Stimulated activated effector memory CD8-positive, alpha-beta T cell treated with anti-CD3 and anti-CD28 coated beads, Interleukin-12 subunit alpha, Interleukin-12 subunit beta, amount 100 ng/mL, for 72 hours (primary cell): ENCODE data around the gene GPRC5B.

Experiments used
- ATAC-seq: fragments of 150-1000 bp; cut with Tn5 transposase; 2 replicates; pipeline ENCODE4 v1.10.0; 2021
- DNase-seq, 2 donors: peaks; one replicate each; pipeline ENCODE4 v3.0.0; 2021 to 2022; ENCODE audit warnings: low spot score in 2 of 2
- H3K27ac Mint-ChIP-seq: one replicate; pipeline ENCODE4 v1.8.0; 2022; ENCODE audit warnings: mild to moderate bottlenecking, mixed read lengths
- H3K36me3 Mint-ChIP-seq: one replicate; pipeline ENCODE4 v1.8.0; 2022; ENCODE audit warnings: mild to moderate bottlenecking, mixed read lengths
- H3K4me1 Mint-ChIP-seq: one replicate; pipeline ENCODE4 v1.8.0; 2022; ENCODE audit warnings: mixed read lengths
- H3K4me3 Mint-ChIP-seq: one replicate; pipeline ENCODE4 v1.8.0; 2022; ENCODE audit warnings: mild to moderate bottlenecking, mixed read lengths
- H3K9me3 Mint-ChIP-seq: one replicate; pipeline ENCODE4 v1.8.0; 2022; ENCODE audit warnings: mixed read lengths

GPRC5B gene

GRCh38 chr16:19850131-19850817 lies 34.4 kb downstream of the GPRC5B start:
- no peak for DNase-seq
- no peaks in the 10 kb centered on the region for H3K36me3 Mint-ChIP-seq
- H3K4me3 Mint-ChIP-seq = no peak overlapping the region
- no peaks in the 10 kb centered on the region for H3K4me1 Mint-ChIP-seq
- ATAC-seq = no peak
- no peaks in the 10 kb centered on the region for H3K9me3 Mint-ChIP-seq
- H3K27ac Mint-ChIP-seq = no peak overlapping the region

GRCh38 chr16:19848756-19849155 lies 35.9 kb downstream of the GPRC5B start:
- Mint-ChIP-seq H3K27ac (no peak overlapping the region), H3K36me3 (no peaks in the 10 kb centered on the region), H3K9me3 (no peaks in the 10 kb centered on the region), H3K4me1 (no peaks in the 10 kb centered on the region), H3K4me3 (no peak overlapping the region)
- DNase-seq = no peak
- ATAC-seq = no peak

- no peak for DNase-seq
- no peak for ATAC-seq
- H3K36me3 Mint-ChIP-seq = no peaks in the 10 kb centered on the region
- H3K27ac Mint-ChIP-seq = no peak overlapping the region
- no peaks in the 10 kb centered on the region for H3K4me1 Mint-ChIP-seq
- no peak overlapping the region for H3K4me3 Mint-ChIP-seq
- H3K9me3 Mint-ChIP-seq = no peaks in the 10 kb centered on the region
Measured at GRCh38 chr16:19846436-19846835, 38.2 kb downstream of the GPRC5B start.

GRCh38 chr16:19844945-19845641 lies 39.6 kb downstream of the GPRC5B start:
- H3K4me3 Mint-ChIP-seq = no peak overlapping the region
- H3K36me3 Mint-ChIP-seq = no peaks in the 10 kb centered on the region
- no peak overlapping the region for H3K27ac Mint-ChIP-seq
- H3K4me1 Mint-ChIP-seq = no peaks in the 10 kb centered on the region
- no peaks in the 10 kb centered on the region for H3K9me3 Mint-ChIP-seq
- ATAC-seq (no peak), DNase-seq (no peak)

GRCh38 chr16:19843371-19843770 lies 41.3 kb downstream of the GPRC5B start:
- Mint-ChIP-seq H3K4me1 (no peaks in the 10 kb centered on the region), H3K9me3 (no peaks in the 10 kb centered on the region), H3K27ac (no peak overlapping the region), H3K36me3 (no peaks in the 10 kb centered on the region), H3K4me3 (no peak overlapping the region)
- no peak for ATAC-seq
- no peak for DNase-seq

GRCh38 chr16:19842426-19843157 lies 42.1 kb downstream of the GPRC5B start:
- Mint-ChIP-seq H3K4me1 (no peaks in the 10 kb centered on the region), H3K4me3 (no peak overlapping the region), H3K36me3 (no peaks in the 10 kb centered on the region), H3K27ac (no peak overlapping the region), H3K9me3 (no peaks in the 10 kb centered on the region)
- ATAC-seq = no peak
- DNase-seq = no peak

- Mint-ChIP-seq H3K36me3 (no peaks in the 10 kb centered on the region), H3K4me3 (no peak overlapping the region), H3K9me3 (no peaks in the 10 kb centered on the region), H3K4me1 (no peaks in the 10 kb centered on the region), H3K27ac (no peak overlapping the region)
- no peak for DNase-seq
- no peak for ATAC-seq
Measured at GRCh38 chr16:19841184-19841583, 43.5 kb downstream of the GPRC5B start.

GRCh38 chr16:19840524-19841110 lies 44.0 kb downstream of the GPRC5B start:
- ATAC-seq = no peak
- Mint-ChIP-seq H3K27ac (no peak overlapping the region), H3K4me1 (no peaks in the 10 kb centered on the region), H3K36me3 (no peaks in the 10 kb centered on the region), H3K4me3 (no peak overlapping the region), H3K9me3 (no peaks in the 10 kb centered on the region)
- DNase-seq = no peak

GRCh38 chr16:19837984-19838707 lies 46.5 kb downstream of the GPRC5B start:
- H3K36me3 Mint-ChIP-seq = no peaks in the 10 kb centered on the region
- no peak overlapping the region for H3K4me3 Mint-ChIP-seq
- no peak for ATAC-seq
- no peaks in the 10 kb centered on the region for H3K9me3 Mint-ChIP-seq
- H3K4me1 Mint-ChIP-seq = no peaks in the 10 kb centered on the region
- no peak for DNase-seq
- H3K27ac Mint-ChIP-seq = no peak overlapping the region

- Mint-ChIP-seq H3K9me3 (no peaks in the 10 kb centered on the region), H3K36me3 (no peaks in the 10 kb centered on the region), H3K4me1 (no peaks in the 10 kb centered on the region), H3K4me3 (no peak overlapping the region), H3K27ac (no peak overlapping the region)
- DNase-seq = no peak
- no peak for ATAC-seq
Measured at GRCh38 chr16:19837331-19837980, 47.2 kb downstream of the GPRC5B start.

GRCh38 chr16:19835968-19836421 lies 48.7 kb downstream of the GPRC5B start:
- no peaks in the 10 kb centered on the region for H3K36me3 Mint-ChIP-seq
- H3K27ac Mint-ChIP-seq = no peak overlapping the region
- no peak for DNase-seq
- ATAC-seq = no peak
- H3K4me3 Mint-ChIP-seq = no peak overlapping the region
- H3K4me1 Mint-ChIP-seq = no peaks in the 10 kb centered on the region
- H3K9me3 Mint-ChIP-seq = no peaks in the 10 kb centered on the region

- no peak for ATAC-seq
Measured at GRCh38 chr16:19835196-19835595, 49.5 kb downstream of the GPRC5B start.

GRCh38 chr16:19833581-19833980 lies 51.1 kb downstream of the GPRC5B start:
- no peaks in the 10 kb centered on the region for H3K36me3 Mint-ChIP-seq
- no peak overlapping the region for H3K4me3 Mint-ChIP-seq
- no peak overlapping the region for H3K27ac Mint-ChIP-seq
- no peaks in the 10 kb centered on the region for H3K9me3 Mint-ChIP-seq
- DNase-seq (no peak), ATAC-seq (no peak)
- no peaks in the 10 kb centered on the region for H3K4me1 Mint-ChIP-seq

More at GRCh38 chr16:19835196-19835595, 49.5 kb downstream of the GPRC5B start:
- Mint-ChIP-seq H3K36me3 (no peaks in the 10 kb centered on the region), H3K4me3 (no peak overlapping the region), H3K27ac (no peak overlapping the region), H3K4me1 (no peaks in the 10 kb centered on the region), H3K9me3 (no peaks in the 10 kb centered on the region)
- DNase-seq = no peak

GRCh38 chr16:19833176-19833575 lies 51.5 kb downstream of the GPRC5B start:
- H3K4me3 Mint-ChIP-seq = no peak overlapping the region
- H3K9me3 Mint-ChIP-seq = no peaks in the 10 kb centered on the region
- H3K36me3 Mint-ChIP-seq = no peaks in the 10 kb centered on the region
- no peak overlapping the region for H3K27ac Mint-ChIP-seq
- no peaks in the 10 kb centered on the region for H3K4me1 Mint-ChIP-seq
- ATAC-seq (no peak), DNase-seq (no peak)
